GM10248 (cell line): ENCODE results near the gene CNTRL.

Experiments
- CTCF ChIA-PET: fragments of 300-600 bp; sonication (Branson Sonifier 250); formaldehyde crosslinking; extraction: SDS; loops from one replicate; lab custom pipeline; 2021; ENCODE audit warnings: antibody characterized with exemption; lab: Yijun Ruan, JAX
- POLR2A ChIA-PET: fragments of 350-650 bp; sonication (Branson Sonifier 250); formaldehyde crosslinking; extraction: SDS; loops from one replicate; lab custom pipeline; 2020; ENCODE audit warnings: antibody characterized with exemption; lab: Yijun Ruan, JAX
- DNase-seq: peaks from one replicate; pipeline ENCODE4 v3.0.0; 2012; ENCODE audit errors: extremely low spot score
- CTCF ChIP-seq: IDR thresholded peaks from 2 replicates; pipeline ENCODE4 v1.5.1; 2012; ENCODE audit warnings: mild to moderate bottlenecking, low read depth; ENCODE audit errors: extremely low read depth, missing control alignments, control extremely low read depth

The CNTRL gene

DNA sequence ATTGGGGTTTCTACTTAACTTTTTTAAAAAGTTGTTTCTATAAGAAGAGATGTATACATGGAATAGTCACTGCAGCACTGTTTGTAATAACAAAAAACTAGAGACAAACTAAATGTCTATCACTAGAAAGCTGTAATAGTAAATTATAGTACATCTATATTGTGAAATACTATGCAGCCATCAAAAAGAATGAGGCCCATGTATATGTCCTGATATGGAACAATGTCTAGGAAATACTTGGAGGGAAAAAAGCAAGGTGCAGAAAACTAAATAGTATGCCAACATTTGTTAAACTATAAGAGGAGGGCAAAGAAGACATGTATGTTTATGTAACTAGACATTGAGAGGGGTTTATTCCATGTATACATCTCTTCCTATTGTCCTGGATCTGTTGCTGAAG is 129.9 kb downstream of the CNTRL start:
- CTCF ChIA-PET = interaction anchor here (1.2 to 2.5 kb wide), 2 partner anchors 9 to 115 kb away, joined by 5 to 18 read pairs; no protein-coding TSS in a partner anchor
- TF ChIP-seq CTCF = no peak
- POLR2A ChIA-PET = no interaction called here
- DNase-seq = no peak

GRCh38 chr9:121206516-121207370 is 132.0 kb downstream of the CNTRL start:
- POLR2A ChIA-PET = no interaction called here
- DNase-seq = no peak
- no peak for TF ChIP-seq CTCF
- CTCF ChIA-PET = interaction anchor here (1.2 to 1.7 kb wide), 4 partner anchors 9 to 38 kb away, joined by 3 to 5 read pairs (median 3); no protein-coding TSS in a partner anchor

DNA sequence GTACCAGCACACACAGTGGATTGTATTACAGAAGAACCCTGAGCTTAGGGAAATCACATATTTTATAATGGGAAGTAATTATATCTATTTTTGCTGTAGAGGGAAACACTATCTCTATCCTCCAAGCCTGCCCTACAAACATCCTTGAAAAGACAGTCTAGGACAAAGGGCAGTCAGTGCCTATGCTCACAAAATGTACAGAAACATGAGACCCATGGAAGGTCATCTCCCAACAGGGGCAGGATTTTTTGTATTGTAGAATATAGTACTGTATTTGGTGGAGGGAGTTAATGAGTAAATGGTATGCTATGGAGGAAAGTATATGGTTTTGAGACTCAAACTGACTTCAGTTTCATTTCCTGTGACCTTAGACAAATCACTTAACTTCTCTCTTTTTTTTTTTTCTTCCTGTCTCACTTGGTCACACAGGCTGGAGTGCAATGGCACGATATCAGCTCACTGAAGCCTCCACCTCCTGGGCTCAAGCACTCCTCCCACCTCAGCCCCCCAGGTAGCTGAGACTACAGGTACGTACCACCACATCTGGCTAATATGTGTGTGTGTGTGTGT is 132.7 kb downstream of the CNTRL start:
- peak; percentile 44 for DNase-seq
- POLR2A ChIA-PET = interaction anchor here (0.7 kb wide), 1 partner anchor 9 kb away, joined by 3 read pairs; no protein-coding TSS in a partner anchor
- TF ChIP-seq CTCF = no peak
- CTCF ChIA-PET = interaction anchor here (1.2 to 3.5 kb wide), 5 partner anchors 11 to 113 kb away, joined by 3 to 16 read pairs (median 3); no protein-coding TSS in a partner anchor

- DNase-seq = no peak
- no peak for TF ChIP-seq CTCF
- CTCF ChIA-PET = interaction anchor here (1.1 to 6.5 kb wide), 4 partner anchors 8 to 110 kb away, joined by 3 to 66 read pairs (median 10); partner anchors contain the start of gene RAB14
- POLR2A ChIA-PET = no interaction called here
These were observed 135.8 kb downstream of the CNTRL start for GRCh38 chr9:121210536-121210935.

- ChIA-PET CTCF (interaction anchor here (0.7 to 6.5 kb wide), 48 partner anchors 8 to 284 kb away, joined by 3 to 66 read pairs (median 4); partner anchors contain the start of genes GSN and RAB14), POLR2A (no interaction called here)
- peak; percentile 82 for TF ChIP-seq CTCF
- peak; percentile 71 for DNase-seq
These were observed 138.5 kb downstream of the CNTRL start for GRCh38 chr9:121213136-121213806.

DNA sequence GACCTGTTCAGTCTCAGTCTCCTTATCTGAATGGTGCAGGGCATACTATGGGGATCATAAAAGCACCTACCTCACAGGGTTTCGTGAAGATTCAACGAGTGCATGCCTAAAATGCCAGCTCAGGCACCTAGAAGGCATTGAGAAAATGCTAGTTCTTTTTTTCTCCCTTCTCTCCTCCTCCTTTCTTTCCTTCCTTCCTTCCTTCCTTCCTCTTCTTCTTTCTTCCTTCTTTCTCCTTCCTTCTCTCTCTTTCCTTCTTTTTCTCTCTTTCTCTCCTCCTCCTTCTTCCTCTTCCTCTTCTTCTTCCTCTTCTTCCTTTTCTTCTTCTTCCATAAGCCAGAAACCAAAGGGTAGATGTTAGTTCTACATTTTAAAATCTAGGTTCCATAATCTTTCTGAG is 139.2 kb downstream of the CNTRL start:
- TF ChIP-seq CTCF = no peak
- DNase-seq = no peak
- CTCF ChIA-PET = interaction anchor here (0.9 to 6.5 kb wide), 37 partner anchors 8 to 283 kb away, joined by 3 to 66 read pairs (median 5); partner anchors contain the start of genes GSN and RAB14
- POLR2A ChIA-PET = no interaction called here
